ENCODE data around the gene TGM1. TPM values are rescaled to one million over a fixed set of nuclear protein-coding genes. Genes with fewer than 3 reads are reported as not detected.

Gene TGM1
- total and polyA plus RNA-seq, 10 of the 15 experiments (the other 5 are each of a cell fraction or from before 2014, with no cell fraction given), result 0.05 to 5.9 (median 1.8) TPM

GRCh38 chr14:24271134-24271833 is 8.3 kb upstream of the TGM1 start, which contains the start of gene RABGGTA (continued):
- TF ChIP-seq CHD2 (IDR thresholded peaks at IDR 0.05; ENCODE audit: borderline replicate concordance, low read depth, low read length), result peak; percentile 49; the same call in 1 of the 2 replicates
- TF ChIP-seq, protein P1, sequence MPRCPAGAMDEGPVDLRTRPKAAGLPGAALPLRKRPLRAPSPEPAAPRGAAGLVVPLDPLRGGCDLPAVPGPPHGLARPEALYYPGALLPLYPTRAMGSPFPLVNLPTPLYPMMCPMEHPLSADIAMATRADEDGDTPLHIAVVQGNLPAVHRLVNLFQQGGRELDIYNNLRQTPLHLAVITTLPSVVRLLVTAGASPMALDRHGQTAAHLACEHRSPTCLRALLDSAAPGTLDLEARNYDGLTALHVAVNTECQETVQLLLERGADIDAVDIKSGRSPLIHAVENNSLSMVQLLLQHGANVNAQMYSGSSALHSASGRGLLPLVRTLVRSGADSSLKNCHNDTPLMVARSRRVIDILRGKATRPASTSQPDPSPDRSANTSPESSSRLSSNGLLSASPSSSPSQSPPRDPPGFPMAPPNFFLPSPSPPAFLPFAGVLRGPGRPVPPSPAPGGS (IDR thresholded peaks at IDR 0.05; ENCODE audit: borderline replicate concordance, insufficient read depth, low read depth, low read length, poor library complexity, severe bottlenecking), result peak; percentile 85

- 3% methylated on average over 13 of the region's 13 CpGs for WGBS (ENCODE audit: insufficient coverage, insufficient replicate concordance, low lambda C conversion rate, missing lambda C conversion rate)
- H3K4me3 ChIP-seq, result peak overlapping the region; percentile 88
- SMC1A ChIA-PET (ENCODE audit: uncharacterized antibody, unreplicated experiment), result interaction anchor here (1.0 to 8.9 kb wide), 14 partner anchors 9 to 172 kb away, joined by 3 to 141 read pairs (median 5); partner anchors contain the start of genes DCAF11, DHRS1, IPO4 and NOP9
- POLR2A ChIA-PET, result interaction anchor here (0.5 to 10.9 kb wide), 15 partner anchors 9 to 160 kb away, joined by 3 to 171 read pairs (median 5); partner anchors contain the start of genes DHRS1, MDP1, NOP9 and PSME1
- TF ChIP-seq SUZ12 (IDR thresholded peaks at IDR 0.05; ENCODE audit: unreplicated experiment), result no peak
- TF ChIP-seq, protein P2, sequence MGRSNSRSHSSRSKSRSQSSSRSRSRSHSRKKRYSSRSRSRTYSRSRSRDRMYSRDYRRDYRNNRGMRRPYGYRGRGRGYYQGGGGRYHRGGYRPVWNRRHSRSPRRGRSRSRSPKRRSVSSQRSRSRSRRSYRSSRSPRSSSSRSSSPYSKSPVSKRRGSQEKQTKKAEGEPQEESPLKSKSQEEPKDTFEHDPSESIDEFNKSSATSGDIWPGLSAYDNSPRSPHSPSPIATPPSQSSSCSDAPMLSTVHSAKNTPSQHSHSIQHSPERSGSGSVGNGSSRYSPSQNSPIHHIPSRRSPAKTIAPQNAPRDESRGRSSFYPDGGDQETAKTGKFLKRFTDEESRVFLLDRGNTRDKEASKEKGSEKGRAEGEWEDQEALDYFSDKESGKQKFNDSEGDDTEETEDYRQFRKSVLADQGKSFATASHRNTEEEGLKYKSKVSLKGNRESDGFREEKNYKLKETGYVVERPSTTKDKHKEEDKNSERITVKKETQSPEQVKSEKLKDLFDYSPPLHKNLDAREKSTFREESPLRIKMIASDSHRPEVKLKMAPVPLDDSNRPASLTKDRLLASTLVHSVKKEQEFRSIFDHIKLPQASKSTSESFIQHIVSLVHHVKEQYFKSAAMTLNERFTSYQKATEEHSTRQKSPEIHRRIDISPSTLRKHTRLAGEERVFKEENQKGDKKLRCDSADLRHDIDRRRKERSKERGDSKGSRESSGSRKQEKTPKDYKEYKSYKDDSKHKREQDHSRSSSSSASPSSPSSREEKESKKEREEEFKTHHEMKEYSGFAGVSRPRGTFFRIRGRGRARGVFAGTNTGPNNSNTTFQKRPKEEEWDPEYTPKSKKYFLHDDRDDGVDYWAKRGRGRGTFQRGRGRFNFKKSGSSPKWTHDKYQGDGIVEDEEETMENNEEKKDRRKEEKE (IDR thresholded peaks at IDR 0.05), result no peak
- TF ChIP-seq HDGF (IDR thresholded peaks at IDR 0.05), result 0 out of 2 replicates have a peak, but pooled peaks have one; percentile 53
- intact Hi-C loops (cut with micrococcal nuclease; ENCODE audit: unreplicated experiment) (loop anchor here (1.0 to 2.0 kb wide), 4 partner anchors 23 to 54 kb away; partner anchors contain the start of genes MDP1 and TINF2), in situ Hi-C loops (cut with MboI) (no loop called here)
- H3K27me3 ChIP-seq (replicated peaks in 1 of 2; ENCODE audit: control insufficient read depth in 2 of 2, insufficient read depth in 2 of 2, low read length in 1 of 2), result no peaks in the 10 kb centered on the region
- peak overlapping the region; percentile 99 for H3K27ac ChIP-seq (ENCODE audit: control insufficient read depth, insufficient read depth)
- H4K20me1 ChIP-seq (ENCODE audit: control insufficient read depth, insufficient read depth), result no peaks in the 10 kb centered on the region
- DNase-seq (ENCODE audit: low read depth, low spot score) (no peak), FAIRE-seq (no peak), ATAC-seq (peak; percentile 14)
- RAD21 ChIA-PET (ENCODE audit: unreplicated experiment), result interaction anchor here (1.0 to 5.6 kb wide), 11 partner anchors 9 to 124 kb away, joined by 3 to 59 read pairs (median 7); partner anchors contain the start of genes CIDEB, IPO4, IRF9 and PSME2
- no peaks in the 10 kb centered on the region for H3K9me3 ChIP-seq (replicated peaks; ENCODE audit: control insufficient read depth, insufficient read depth, low read length)
- peaks cover 3 to 18% of the 10 kb centered on the region in 2 experiments; a peak in 3 of 4 replicates for H3K36me3 ChIP-seq (ENCODE audit: control insufficient read depth in 2 of 2, insufficient read depth in 2 of 2, low read length in 1 of 2)
- H3K9ac ChIP-seq (ENCODE audit: control insufficient read depth, insufficient read depth, low read length), result peak overlapping the region; percentile 99
- BruUV-seq (replicated peaks), result no TSS peak
- H3K4me1 ChIP-seq (ENCODE audit: control insufficient read depth, insufficient read depth, low read length), result peaks cover 25% of the 10 kb centered on the region
- peak overlapping the region; percentile 91 for H2AFZ ChIP-seq (ENCODE audit: control insufficient read depth, low read depth, low read length)
- peaks cover 13% of the 10 kb centered on the region for H3K79me2 ChIP-seq (ENCODE audit: control insufficient read depth, insufficient read depth, low read length)
- CTCF ChIA-PET, result interaction anchor here (0.6 to 17.1 kb wide), 18 partner anchors 9 to 160 kb away, joined by 3 to 269 read pairs (median 4); partner anchors contain the start of genes CBLN3, CHMP4A, CIDEB and DHRS1
- H3K4me2 ChIP-seq (ENCODE audit: control insufficient read depth, insufficient read depth), result peak overlapping the region; percentile 35
Observed at GRCh38 chr14:24270537-24271133, 7.7 kb upstream of the TGM1 start.
